Stimulated activated CD8-positive, alpha-beta memory T cell treated with anti-CD3 and anti-CD28 coated beads, Interleukin-4, amount 100 ng/mL, for 1 hour (primary cell): ENCODE results near the gene XRCC4.
"Not testable (repeated sequence)": the region's sequence is repeated elsewhere in the genome, so short reads cannot be mapped to it uniquely, and the experiment has no call there.

Experiments
- DNase-seq, 2 donors: peaks; one replicate each; pipeline ENCODE4 v3.0.0-alpha.2; 2020; ENCODE audit warnings: low read depth in 2 of 2, low spot score in 1 of 2

The XRCC4 gene

GRCh38 chr5:83342465-83342864 lies 265.1 kb downstream of the XRCC4 start:
- no peak for DNase-seq

GRCh38 chr5:83343299-83343698 lies 266.0 kb downstream of the XRCC4 start:
- DNase-seq: no peak

DNA sequence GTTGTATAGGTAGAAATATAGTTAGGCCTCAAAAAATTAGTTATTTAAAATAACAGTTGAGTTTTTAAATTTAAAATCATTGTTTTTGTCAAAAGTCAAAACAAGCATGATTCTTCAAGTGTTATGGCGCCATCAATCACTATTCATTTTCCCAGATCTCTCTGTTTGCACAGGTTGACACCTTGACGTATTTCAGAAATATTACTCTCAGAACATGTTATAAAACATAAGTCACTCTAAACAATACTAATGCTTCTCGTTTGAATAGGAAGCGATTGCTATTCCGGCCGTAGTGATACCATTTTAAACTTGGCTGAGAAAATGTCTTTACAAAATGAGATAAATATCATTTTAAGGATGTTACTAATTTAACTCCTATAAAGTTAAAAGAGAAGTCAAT lies 268.1 kb downstream of the XRCC4 start:
- no peak for DNase-seq

DNA sequence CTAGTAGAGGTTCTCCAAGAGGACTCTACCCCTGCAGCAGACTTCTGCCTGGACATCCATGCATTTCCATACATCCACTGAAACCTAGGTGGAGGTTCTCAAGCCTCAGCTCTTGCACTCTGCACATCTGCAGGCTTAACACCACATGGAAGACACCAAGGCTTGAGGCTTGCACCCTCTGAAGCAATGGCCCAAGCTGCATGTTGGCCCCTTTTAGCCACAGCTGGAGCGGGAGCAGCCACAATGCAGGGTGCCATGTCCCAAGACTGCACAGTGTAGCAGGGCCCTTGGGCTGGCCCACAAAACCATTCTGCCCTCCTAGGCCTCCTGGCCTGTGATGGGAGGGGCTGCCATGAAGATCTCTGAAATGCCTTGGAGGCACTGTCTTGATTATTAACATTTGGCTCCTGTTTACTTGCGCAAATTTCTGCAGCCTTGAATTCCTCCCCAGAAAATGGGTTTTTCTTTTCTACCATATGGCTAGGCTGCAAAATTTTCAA lies 271.0 kb downstream of the XRCC4 start:
- DNase-seq: no peak

- DNase-seq: no peak
Observed at GRCh38 chr5:83353231-83353630, 275.9 kb downstream of the XRCC4 start.

GRCh38 chr5:83353774-83354173 lies 276.4 kb downstream of the XRCC4 start:
- DNase-seq: no peak

DNA sequence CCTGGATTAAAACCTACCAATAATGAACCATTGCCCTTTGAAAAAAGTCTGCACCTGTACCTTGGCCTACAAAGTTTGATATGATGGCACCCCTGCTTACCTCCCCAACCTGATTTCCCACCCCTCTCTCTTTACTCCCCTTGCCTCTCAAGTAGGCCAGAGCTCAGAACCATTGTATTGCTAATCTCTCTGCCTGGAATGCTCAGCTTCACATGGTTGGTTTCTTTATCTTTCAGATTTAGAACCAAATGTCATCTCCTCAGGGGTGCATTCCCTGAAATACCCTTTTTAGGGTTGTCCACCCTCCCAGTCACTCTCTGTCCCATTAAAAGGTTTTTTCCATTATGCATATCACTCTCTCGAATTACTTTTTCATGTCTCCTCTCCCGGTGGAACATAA lies 277.6 kb downstream of the XRCC4 start:
- no peak for DNase-seq

DNA sequence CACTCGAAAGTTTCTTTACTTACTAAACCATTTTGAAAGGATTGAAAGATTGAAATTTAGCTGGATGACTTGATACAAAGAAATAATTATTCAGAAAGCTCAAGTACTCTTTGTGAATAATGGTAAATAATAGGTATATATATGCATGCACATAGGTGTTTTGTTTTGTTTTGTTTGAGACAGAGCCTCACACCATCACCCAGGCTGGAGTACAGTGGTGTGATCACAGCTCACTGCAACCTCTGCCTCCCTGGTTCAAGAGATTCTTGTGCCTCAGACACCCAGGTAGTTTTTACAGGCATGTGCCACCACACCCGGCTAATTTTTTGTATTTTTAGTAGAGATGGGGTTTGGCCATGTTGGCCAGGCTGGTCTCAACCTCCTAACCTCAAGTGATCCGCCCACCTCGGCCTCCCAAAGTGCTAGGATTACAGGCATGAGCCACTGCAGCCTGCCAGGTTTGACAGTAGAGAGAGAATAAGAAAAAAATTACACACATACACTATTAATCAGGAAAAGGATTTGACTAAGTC lies 278.2 kb downstream of the XRCC4 start:
- DNase-seq: not testable (repeated sequence)

DNA sequence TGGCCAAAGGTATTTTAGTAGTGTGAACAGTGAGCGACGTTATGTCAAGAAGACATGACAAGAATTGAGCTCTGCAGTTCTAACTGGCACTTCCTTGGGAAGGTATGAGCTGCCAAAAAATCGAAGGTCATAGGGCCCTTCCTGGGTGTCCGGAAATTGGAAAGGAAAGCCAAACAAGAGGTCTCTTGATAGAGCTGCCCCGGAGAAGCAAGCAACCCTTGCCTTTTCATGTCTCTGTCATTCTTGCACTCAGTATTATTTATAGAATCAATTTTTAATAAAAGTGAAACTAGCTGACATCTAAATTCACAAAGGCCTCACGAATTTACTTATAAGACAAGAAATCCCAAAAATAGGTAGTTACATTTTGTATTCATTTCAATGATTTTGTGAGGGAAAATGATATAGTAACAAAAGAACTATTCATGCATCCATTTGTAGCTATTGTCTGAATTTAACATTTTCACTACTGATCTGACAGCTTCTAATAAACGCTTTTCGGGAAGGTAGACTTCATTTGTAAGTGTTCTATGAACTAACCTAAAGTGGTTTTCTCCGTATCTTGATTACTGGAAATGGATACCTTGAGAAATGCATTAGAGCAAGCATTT lies 280.4 kb downstream of the XRCC4 start:
- no peak for DNase-seq

GRCh38 chr5:83360573-83360972 lies 283.2 kb downstream of the XRCC4 start:
- DNase-seq: no peak

- no peak for DNase-seq
Observed at GRCh38 chr5:83362526-83362925, 285.2 kb downstream of the XRCC4 start.

DNA sequence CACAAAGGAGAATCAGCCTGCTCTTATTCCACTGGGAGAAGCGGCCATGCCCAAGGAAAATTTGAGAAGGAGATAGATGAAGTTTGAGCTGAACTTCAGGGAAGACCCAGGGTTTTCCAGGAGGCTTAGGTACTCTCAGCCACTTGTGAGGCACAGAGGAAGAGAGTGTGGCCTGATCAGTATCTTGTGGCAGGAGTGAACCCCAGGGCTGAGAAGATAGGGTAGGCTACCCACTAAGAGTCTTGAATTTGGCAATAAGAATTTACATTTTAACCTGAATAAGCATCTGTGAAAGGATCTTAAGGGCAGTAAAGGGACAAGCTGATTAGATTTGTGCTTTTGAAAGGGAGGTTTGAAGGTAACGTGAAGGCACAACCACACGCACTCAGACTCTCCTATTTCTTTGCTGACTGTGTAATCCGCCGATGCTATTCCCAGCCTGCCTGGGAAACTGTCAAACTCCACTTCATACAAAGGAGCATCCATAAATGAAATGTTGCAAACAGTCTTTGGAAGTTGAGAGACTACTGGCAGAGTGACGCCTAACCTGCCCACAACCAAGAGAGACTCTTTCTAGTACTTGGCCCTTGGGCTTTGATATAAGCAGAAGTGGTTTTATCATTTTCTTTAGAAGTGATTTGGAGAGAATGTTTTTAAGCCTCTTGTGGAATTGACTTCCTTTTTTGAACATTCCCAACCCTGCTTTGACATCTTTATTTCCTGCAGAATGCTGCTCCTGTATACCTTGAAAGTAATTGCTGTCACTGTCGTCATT lies 286.0 kb downstream of the XRCC4 start:
- no peak for DNase-seq

DNA sequence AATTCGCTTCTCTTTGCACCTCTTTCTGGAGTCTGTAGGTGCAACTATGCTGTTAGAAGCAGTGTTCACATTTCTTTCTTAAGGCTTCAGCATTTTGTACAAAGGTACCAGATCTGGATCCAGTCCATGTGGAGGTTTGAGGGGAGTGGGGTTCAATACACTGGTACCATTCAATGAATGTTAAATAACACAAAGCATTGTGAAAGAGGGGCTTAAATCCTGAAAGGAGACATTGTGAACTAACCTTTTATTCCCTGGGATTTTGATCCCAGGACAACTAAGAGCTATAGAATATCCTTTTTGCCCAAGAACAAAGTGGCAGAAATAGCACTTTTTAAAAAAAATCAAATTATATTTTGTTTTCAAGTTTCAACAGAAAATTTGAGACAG lies 286.5 kb downstream of the XRCC4 start:
- DNase-seq: no peak

GRCh38 chr5:83364312-83365299 lies 287.3 kb downstream of the XRCC4 start:
- no peak for DNase-seq

- DNase-seq: no peak
Observed at GRCh38 chr5:83368319-83368718, 291.0 kb downstream of the XRCC4 start.

DNA sequence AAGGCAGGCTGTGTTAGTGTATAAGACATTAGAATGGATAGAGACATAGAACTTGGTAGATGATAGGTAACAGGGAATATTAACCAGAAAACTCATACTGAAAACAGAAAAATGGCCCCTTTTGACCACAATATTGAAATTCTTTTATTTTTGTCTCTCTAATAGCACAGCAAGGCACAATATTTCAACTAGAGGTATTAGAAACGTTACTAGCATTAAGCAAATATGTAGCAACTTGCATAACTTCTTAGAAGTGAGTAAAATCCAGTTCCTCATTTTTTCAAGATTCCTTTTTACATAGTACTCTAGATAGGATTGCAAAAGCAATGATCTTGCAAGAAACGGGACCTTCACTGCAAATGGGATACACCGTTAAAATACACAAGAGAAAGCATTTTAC lies 291.5 kb downstream of the XRCC4 start:
- no peak for DNase-seq

DNA sequence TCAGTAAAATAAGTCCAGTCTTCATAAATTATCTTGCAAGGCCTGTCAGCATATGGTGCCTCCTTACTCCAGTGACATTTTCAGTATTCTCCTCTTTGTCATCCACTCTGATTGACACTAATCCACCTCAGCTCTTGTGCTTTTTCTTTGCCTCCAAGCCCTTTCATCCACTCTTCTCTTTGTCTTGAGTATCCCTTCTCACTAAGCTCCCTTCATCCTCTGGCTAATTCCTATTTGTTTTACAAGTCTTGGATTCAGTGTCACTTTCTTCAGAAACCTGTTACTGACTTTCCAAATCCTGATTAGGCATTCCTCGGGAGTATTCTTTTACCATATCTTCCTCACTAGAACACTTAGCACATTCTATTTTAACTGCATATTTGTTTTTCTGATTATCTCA lies 293.6 kb downstream of the XRCC4 start:
- no peak for DNase-seq

GRCh38 chr5:83371726-83372125 lies 294.4 kb downstream of the XRCC4 start:
- DNase-seq: no peak

DNA sequence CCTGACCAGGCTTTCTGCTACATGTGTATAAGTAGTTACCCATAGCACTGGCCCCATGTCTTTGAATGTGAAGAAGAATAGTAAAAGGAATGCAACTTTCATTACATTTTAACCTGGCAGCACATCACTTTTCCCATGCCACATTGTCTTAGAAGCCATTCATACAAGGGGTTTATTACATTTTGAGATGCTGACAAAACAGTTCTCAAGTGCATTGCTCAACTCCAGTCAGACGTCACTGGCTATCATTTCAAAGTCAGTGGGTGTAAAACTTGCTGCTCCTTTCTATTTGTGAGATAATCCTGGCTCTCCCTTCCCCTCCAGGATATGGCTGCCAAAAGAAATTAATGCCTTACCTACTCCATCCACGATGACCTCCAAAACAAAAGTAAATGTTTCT lies 297.2 kb downstream of the XRCC4 start:
- no peak for DNase-seq

DNA sequence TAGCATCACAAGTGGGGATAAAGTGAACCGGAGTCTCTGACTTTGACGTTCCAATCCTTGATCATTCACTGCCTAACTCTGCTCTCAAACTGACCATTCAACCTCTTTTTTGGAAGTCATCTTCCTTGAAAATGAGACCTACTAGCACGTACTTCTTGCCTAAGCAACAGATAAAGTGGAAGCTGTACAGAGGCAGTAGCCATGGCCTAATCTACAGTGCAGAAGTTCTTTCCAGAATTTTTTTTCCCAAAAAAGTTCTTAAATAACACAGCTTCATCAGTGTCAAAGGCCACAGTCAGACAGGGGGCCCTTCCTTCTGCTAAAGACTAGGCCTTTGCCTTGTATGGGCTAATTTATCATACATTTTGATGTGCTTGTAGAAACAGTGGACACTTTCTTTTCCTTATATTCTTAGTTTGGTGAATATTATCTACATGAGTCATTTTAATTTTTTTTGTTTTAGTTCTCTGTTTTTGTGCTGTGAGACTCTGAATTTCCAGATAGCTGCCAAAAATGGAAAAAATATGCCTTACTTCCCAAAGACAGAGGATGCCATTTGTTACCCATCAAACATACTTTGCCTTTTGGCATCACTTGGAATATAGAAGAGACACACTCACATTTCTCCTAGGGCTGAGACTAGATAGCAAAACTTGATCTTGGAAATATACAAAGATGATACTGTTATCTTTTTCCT lies 297.9 kb downstream of the XRCC4 start:
- DNase-seq: no peak

- DNase-seq: no peak
Observed at GRCh38 chr5:83376461-83376860, 299.1 kb downstream of the XRCC4 start.
